ENCODE data around the gene NFATC3.

NFATC3 gene

DNA sequence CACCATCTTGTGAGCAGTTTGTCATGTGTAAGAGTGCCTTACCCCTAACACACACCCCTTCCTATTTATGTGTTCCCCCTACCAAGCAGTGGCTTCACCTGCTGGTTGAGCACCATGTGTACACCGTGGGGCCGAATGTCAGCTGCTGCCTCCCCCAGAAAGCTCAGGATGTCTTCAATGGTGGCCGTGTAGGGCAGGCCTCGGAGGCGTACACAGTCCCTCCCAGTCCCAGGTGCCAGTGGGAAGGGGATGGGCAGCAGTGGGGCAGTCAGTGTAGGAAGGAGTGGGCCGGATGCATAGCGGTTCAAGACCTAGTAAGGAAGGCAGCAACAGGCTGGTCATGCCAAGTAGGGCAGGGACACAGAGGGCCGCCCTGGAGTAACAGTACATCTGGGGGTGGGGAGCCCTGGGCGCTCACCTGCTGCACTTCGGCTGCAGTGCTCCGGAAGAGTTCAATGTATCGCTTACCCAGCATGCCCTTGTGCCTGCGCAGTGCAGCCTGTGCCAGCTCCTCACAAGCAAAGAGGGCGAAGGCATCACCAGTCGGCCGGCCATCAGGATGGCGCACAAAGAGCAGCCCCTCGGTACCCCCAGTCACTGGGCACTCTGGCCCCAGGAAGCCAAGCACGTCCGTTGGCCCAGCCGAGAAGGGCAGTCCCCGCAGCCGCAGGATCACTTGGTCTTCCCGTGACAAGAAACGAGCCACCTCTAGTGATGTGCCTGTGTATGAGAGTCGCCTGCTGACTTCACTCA lies 146.4 kb downstream of the NFATC3 start:
- no peak overlapping the region for H3K4me3 ChIP-seq (ENCODE audit: control insufficient read depth, low read depth, low read length)
- DNase-seq (ENCODE audit: low read depth): no peak
- TF ChIP-seq, protein P1, sequence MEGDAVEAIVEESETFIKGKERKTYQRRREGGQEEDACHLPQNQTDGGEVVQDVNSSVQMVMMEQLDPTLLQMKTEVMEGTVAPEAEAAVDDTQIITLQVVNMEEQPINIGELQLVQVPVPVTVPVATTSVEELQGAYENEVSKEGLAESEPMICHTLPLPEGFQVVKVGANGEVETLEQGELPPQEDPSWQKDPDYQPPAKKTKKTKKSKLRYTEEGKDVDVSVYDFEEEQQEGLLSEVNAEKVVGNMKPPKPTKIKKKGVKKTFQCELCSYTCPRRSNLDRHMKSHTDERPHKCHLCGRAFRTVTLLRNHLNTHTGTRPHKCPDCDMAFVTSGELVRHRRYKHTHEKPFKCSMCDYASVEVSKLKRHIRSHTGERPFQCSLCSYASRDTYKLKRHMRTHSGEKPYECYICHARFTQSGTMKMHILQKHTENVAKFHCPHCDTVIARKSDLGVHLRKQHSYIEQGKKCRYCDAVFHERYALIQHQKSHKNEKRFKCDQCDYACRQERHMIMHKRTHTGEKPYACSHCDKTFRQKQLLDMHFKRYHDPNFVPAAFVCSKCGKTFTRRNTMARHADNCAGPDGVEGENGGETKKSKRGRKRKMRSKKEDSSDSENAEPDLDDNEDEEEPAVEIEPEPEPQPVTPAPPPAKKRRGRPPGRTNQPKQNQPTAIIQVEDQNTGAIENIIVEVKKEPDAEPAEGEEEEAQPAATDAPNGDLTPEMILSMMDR (conservative IDR thresholded peaks at IDR 0.05; ENCODE audit: control insufficient read depth, insufficient read depth, low read depth, low read length): no peak

- no peak overlapping the region for H3K4me3 ChIP-seq (ENCODE audit: control insufficient read depth, low read depth, low read length)
- DNase-seq (ENCODE audit: low read depth): no peak
- TF ChIP-seq, protein P1 (conservative IDR thresholded peaks at IDR 0.05; ENCODE audit: control insufficient read depth, insufficient read depth, low read depth, low read length): no peak
Measured at GRCh38 chr16:68232335-68232734, 147.2 kb downstream of the NFATC3 start.

DNA sequence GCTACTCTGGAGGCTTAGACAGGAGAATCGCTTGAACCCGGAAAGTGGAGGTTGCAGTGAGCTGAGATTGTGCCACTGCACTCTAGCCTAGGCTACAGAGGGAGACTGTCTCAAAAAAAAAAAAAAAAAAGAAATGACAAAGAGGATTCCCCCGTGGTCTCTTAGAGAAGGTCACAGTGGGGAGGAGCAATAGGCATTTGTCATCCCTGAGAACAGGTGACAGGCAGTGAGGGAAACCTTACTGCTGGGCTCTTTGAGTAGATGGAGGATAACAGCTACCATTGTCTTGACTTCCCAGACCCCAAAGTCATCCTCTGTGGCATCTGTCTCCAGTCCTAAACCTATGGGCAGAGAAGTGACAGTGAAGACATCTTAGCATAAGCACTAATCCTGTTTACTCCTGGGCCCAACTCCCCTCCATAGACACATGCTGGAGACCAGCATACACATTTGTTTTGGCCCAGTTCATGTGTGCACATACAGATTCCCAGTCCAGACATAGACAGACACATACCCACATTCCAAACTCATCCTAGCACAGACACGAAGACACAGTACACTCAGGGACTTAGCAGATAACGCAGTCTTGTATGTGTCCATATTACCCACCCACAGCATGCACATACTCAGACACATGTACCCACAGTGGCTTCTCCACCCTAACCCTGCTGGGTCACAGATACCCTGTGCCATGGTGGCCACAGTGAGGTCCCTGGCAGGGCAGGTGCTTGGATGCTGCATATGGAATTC lies 148.1 kb downstream of the NFATC3 start:
- TF ChIP-seq, protein P1 (conservative IDR thresholded peaks at IDR 0.05; ENCODE audit: control insufficient read depth, insufficient read depth, low read depth, low read length): no peak
- DNase-seq (ENCODE audit: low read depth): no peak
- no peak overlapping the region for H3K4me3 ChIP-seq (ENCODE audit: control insufficient read depth, low read depth, low read length)

GRCh38 chr16:68233835-68234187 lies 148.6 kb downstream of the NFATC3 start:
- TF ChIP-seq, protein P1 (conservative IDR thresholded peaks at IDR 0.05; ENCODE audit: control insufficient read depth, insufficient read depth, low read depth, low read length): no peak
- no peak for DNase-seq (ENCODE audit: low read depth)
- H3K4me3 ChIP-seq (ENCODE audit: control insufficient read depth, low read depth, low read length): no peak overlapping the region

DNA sequence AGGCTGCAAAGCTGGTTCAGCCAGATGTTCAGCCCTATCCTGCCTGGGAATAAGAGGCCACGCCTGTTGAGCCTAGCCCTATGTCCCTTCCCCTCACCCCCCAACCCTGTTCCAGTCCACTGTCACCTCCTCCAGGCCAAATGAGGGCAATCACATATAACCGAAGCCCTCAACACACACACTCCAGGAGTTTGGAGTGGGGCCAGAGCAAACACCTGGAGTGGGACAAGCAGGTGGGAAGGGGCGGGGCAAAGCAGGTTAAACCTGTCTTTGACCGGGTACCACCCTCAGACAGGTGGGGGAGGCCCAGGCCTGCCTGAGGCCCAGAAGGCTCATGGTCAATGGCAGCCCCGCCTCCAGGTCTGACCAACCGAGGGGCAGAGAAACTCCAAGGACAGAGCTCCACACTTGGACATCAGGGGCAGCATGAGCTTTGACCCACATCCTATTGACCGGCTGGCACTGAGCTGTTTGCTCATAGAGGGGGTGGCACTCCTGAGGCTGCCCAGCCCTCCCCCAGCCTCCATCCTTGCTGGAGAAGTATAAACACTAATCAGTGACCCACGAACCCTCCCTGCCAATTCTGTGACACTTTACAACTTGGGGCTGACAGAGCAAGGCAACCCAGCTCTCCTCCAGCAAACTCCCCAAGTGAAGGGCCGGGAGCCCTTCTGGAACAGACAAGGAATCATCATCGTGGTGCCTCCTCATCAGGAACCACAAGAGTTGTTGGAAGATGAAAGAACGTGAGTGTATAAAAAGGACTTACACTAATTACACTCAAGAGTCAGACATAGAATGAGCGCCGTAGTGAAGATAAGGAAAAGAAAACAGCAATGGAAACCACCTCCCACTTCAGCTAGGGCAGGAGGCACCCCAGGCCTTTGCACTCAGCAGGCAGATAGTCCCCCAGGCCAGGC lies 149.3 kb downstream of the NFATC3 start:
- TF ChIP-seq, protein P1 (conservative IDR thresholded peaks at IDR 0.05; ENCODE audit: control insufficient read depth, insufficient read depth, low read depth, low read length): no peak
- no peak for DNase-seq (ENCODE audit: low read depth)
- H3K4me3 ChIP-seq (ENCODE audit: control insufficient read depth, low read depth, low read length): no peak overlapping the region

DNA sequence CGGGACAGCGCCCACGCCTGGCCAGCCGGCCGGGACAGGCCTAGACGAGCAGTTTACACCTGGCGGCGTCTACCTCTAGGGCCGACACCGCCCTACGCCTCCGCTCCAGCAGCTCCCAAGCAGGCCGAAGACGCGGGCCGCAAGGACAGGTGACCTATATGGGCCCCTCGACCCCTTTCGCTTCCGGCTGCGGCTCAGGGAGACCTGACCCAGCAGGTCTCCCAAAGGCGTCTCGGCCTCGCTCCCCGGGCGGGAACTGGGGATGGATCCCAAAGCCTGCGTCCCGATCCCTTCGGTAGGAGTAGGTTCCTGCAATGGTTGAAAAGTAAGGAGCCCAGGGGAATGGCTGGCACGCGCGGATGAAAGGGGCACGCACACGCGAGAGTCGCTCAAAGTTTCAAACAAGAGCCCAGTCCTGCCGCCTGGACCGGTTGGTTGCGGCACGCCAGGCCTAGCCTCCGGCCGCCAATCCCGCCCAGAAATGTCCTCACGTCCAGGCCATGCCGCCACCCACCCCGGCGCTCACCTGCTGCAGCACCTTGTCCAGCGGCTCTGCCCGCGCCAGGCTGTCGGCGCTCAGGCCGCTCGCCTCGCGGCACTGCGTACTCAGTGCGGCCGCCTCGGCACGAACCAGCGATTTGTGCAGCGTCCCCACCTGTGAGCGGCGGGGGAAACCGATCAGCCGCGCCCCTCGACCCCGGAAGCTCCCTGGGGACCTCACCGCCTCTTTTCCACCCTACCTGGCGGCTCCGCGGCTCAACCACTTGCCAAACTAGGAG lies 150.1 kb downstream of the NFATC3 start:
- TF ChIP-seq, protein P1 (conservative IDR thresholded peaks at IDR 0.05; ENCODE audit: control insufficient read depth, insufficient read depth, low read depth, low read length): no peak
- DNase-seq (ENCODE audit: low read depth): no peak
- no peak overlapping the region for H3K4me3 ChIP-seq (ENCODE audit: control insufficient read depth, low read depth, low read length)

Data from fibroblast of mammary gland (primary cell).